GM10248 (cell line): ENCODE data around the gene ZDHHC9.
A peak's percentile ranks its signal among the peaks of the same experiment; 100 is the strongest.

Experiments used
- CTCF ChIA-PET: fragments of 300-600 bp; sonication (Branson Sonifier 250); formaldehyde crosslinking; extraction: SDS; loops from one replicate; lab custom pipeline; 2021; ENCODE audit warnings: antibody characterized with exemption; lab: Yijun Ruan, JAX
- POLR2A ChIA-PET: fragments of 350-650 bp; sonication (Branson Sonifier 250); formaldehyde crosslinking; extraction: SDS; loops from one replicate; lab custom pipeline; 2020; ENCODE audit warnings: antibody characterized with exemption; lab: Yijun Ruan, JAX
- DNase-seq: peaks from one replicate; pipeline ENCODE4 v3.0.0; 2012; ENCODE audit errors: extremely low spot score
- TF ChIP-seq, protein P1 (sequence below): IDR thresholded peaks from 2 replicates; pipeline ENCODE4 v1.5.1; 2012; ENCODE audit warnings: mild to moderate bottlenecking, low read depth; ENCODE audit errors: extremely low read depth, missing control alignments, control extremely low read depth

Gene ZDHHC9

DNA sequence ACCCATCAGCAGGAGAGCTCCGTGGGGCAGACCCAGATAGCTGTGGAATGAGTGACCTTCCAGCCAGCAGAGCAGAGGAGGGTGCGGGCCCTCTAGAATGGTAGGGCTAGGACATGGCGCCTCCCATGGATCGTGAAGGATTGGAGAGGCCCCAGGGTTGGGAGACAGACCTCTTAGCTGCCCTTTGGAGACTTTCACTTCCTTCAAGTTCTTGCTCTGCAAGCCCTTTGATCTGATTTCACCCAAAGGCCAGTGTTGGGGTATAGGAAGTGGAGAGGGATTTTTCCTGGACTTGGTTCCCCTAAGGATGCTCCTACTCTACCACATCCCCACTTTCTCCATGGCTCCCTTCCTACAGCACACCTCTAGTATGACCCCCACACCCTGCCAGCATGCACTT, 61.0 kb downstream of the ZDHHC9 start:
- ChIA-PET POLR2A (no interaction called here), CTCF (interaction anchor here (1.1 to 3.9 kb wide), 4 partner anchors 8 to 177 kb away, joined by 3 to 17 read pairs (median 12); no protein-coding TSS in a partner anchor)
- DNase-seq, result no peak
- TF ChIP-seq, protein P1, sequence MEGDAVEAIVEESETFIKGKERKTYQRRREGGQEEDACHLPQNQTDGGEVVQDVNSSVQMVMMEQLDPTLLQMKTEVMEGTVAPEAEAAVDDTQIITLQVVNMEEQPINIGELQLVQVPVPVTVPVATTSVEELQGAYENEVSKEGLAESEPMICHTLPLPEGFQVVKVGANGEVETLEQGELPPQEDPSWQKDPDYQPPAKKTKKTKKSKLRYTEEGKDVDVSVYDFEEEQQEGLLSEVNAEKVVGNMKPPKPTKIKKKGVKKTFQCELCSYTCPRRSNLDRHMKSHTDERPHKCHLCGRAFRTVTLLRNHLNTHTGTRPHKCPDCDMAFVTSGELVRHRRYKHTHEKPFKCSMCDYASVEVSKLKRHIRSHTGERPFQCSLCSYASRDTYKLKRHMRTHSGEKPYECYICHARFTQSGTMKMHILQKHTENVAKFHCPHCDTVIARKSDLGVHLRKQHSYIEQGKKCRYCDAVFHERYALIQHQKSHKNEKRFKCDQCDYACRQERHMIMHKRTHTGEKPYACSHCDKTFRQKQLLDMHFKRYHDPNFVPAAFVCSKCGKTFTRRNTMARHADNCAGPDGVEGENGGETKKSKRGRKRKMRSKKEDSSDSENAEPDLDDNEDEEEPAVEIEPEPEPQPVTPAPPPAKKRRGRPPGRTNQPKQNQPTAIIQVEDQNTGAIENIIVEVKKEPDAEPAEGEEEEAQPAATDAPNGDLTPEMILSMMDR, result no peak

GRCh38 chrX:129781680-129782495, 61.8 kb downstream of the ZDHHC9 start:
- CTCF ChIA-PET, result interaction anchor here (0.8 to 3.9 kb wide), 11 partner anchors 7 to 177 kb away, joined by 3 to 17 read pairs (median 4); no protein-coding TSS in a partner anchor
- no peak for DNase-seq
- TF ChIP-seq, protein P1, result no peak
- POLR2A ChIA-PET, result interaction anchor here (0.7 to 1.7 kb wide), 3 partner anchors 9 to 201 kb away, joined by 3 to 7 read pairs (median 5); no protein-coding TSS in a partner anchor

- peak; percentile 81 for DNase-seq
- POLR2A ChIA-PET, result interaction anchor here (0.6 to 1.7 kb wide), 7 partner anchors 8 to 268 kb away, joined by 3 to 7 read pairs (median 3); no protein-coding TSS in a partner anchor
- TF ChIP-seq, protein P1, result no peak
- CTCF ChIA-PET, result interaction anchor here (0.8 to 3.7 kb wide), 10 partner anchors 8 to 176 kb away, joined by 3 to 15 read pairs (median 4); no protein-coding TSS in a partner anchor
Observed at GRCh38 chrX:129781134-129781672, 62.5 kb downstream of the ZDHHC9 start.

- CTCF ChIA-PET, result interaction anchor here (1.1 to 3.7 kb wide), 6 partner anchors 11 to 175 kb away, joined by 3 to 15 read pairs (median 4); no protein-coding TSS in a partner anchor
- POLR2A ChIA-PET, result interaction anchor here (0.6 to 1.7 kb wide), 6 partner anchors 8 to 267 kb away, joined by 3 to 7 read pairs (median 4); no protein-coding TSS in a partner anchor
- TF ChIP-seq, protein P1, result no peak
- no peak for DNase-seq
Observed at GRCh38 chrX:129780441-129781105, 63.1 kb downstream of the ZDHHC9 start.

- ChIA-PET CTCF (no interaction called here), POLR2A (interaction anchor here (1.4 kb wide), 1 partner anchor 16 kb away, joined by 3 read pairs; no protein-coding TSS in a partner anchor)
- TF ChIP-seq, protein P1, result no peak
- DNase-seq, result peak; percentile 43
Observed at GRCh38 chrX:129779747-129780146, 63.9 kb downstream of the ZDHHC9 start, which contains the start of gene SASH3. SASH3 (plus strand) TSS chrX:129779949; CDS start chrX:129780098, 149 bp downstream.

- TF ChIP-seq, protein P1, result no peak
- POLR2A ChIA-PET, result no interaction called here
- CTCF ChIA-PET, result interaction anchor here (1.4 kb wide), 1 partner anchor 249 kb away, joined by 3 read pairs; no protein-coding TSS in a partner anchor
- no peak for DNase-seq
Observed at GRCh38 chrX:129779086-129779672, 64.5 kb downstream of the ZDHHC9 start.
